Vagina (tissue), 2 donors: ENCODE measurements around the gene TRIP4. TPM values are rescaled to one million over a fixed set of nuclear protein-coding genes. Genes with fewer than 3 reads are reported as not detected.

Source experiments
- DNase-seq, 2 donors: peaks; one replicate each; pipeline ENCODE4 v3.0.0-alpha.2; 2017; ENCODE audit errors: extremely low spot score in 2 of 2
- H3K27ac ChIP-seq: fragments of 200-600 bp; sonication (generic); one replicate; pipeline ENCODE4 v1.5.1; 2019
- H3K27me3 ChIP-seq: fragments of 200-600 bp; sonication (generic); one replicate; pipeline ENCODE4 v1.5.1; 2019
- H3K36me3 ChIP-seq, 2 donors: fragments of 200-600 bp; sonication (generic); one replicate each; pipeline ENCODE4 v1.5.1; 2017 to 2019
- H3K4me1 ChIP-seq: fragments of 200-600 bp; sonication (generic); one replicate; pipeline ENCODE4 v1.5.1; 2019
- H3K4me3 ChIP-seq, 2 donors: fragments of 200-600 bp; sonication (generic); 1 replicate in 1 of 2; 2 replicates in 1 of 2; pipeline ENCODE4 v1.5.1; 2016 to 2019
- H3K9me3 ChIP-seq: fragments of 200-600 bp; sonication (generic); one replicate; pipeline ENCODE4 v1.5.1; 2019
- CTCF ChIP-seq, 3 experiments: fragments of 450-650 bp in 2 of 3; fragments of 200-600 bp in 1 of 3; sonication (generic) in 1 of 3; IDR thresholded peaks; one replicate each; pipeline ENCODE4 v1.5.1; 2017 to 2019; ENCODE audit warnings: antibody characterized with exemption in 3 of 3, mild to moderate bottlenecking in 2 of 3, moderate library complexity in 2 of 3
- POLR2A ChIP-seq, 2 donors: fragments of 450-650 bp; IDR thresholded peaks; one replicate each; pipeline ENCODE4 v1.6.1; 2017; ENCODE audit warnings: antibody characterized with exemption in 2 of 2, mild to moderate bottlenecking in 2 of 2, moderate library complexity in 2 of 2
- POLR2AphosphoS5 ChIP-seq, 2 donors: sonication (generic); formaldehyde crosslinking; IDR thresholded peaks; one replicate each; pipeline ENCODE4 v1.9.0; 2017; ENCODE audit warnings: antibody characterized with exemption in 2 of 2, mild to moderate bottlenecking in 2 of 2, low read depth in 1 of 2; ENCODE audit not compliant: insufficient read depth in 1 of 2
- intact Hi-C: fragments of 100-400 bp; cut with DNase I; formaldehyde crosslinking; loops from one replicate; pipeline ENCODE4 v1.15.1; 2023
- total RNA-seq: library from RNA; depleted of rRNA; stranded (reverse); fragments of >200 nt; gene quantifications from one replicate; pipeline ENCODE4 v1.2.3, GENCODE V29; 2016

Gene TRIP4
- total RNA-seq, 1 donor from 2014 or later = 22.3 TPM

GRCh38 chr15:64423970-64424369 lies 36.3 kb downstream of the TRIP4 start:
- intact Hi-C loops = no loop called here
- Histone ChIP-seq H3K4me3 (no peak overlapping the region), H3K27ac (no peak overlapping the region), H3K36me3 (peaks cover 0 to 50% of the 10 kb centered on the region in 2 donors), H3K4me1 (no peaks in the 10 kb centered on the region), H3K27me3 (no peaks in the 10 kb centered on the region), H3K9me3 (no peaks in the 10 kb centered on the region)
- no peak for DNase-seq
- TF ChIP-seq POLR2A (IDR thresholded peaks at IDR 0.05) (no peak), POLR2AphosphoS5 (IDR thresholded peaks at IDR 0.05; ENCODE audit: insufficient read depth in 1 of 2, low read depth in 1 of 2) (no peak), CTCF (IDR thresholded peaks at IDR 0.05) (no peak)

- no peaks in the 10 kb centered on the region for H3K27me3 ChIP-seq
These were observed 37.6 kb downstream of the TRIP4 start for GRCh38 chr15:64425221-64425620.

GRCh38 chr15:64426845-64427465 lies 39.3 kb downstream of the TRIP4 start:
- H3K4me3 ChIP-seq = no peak overlapping the region
- no peaks in the 10 kb centered on the region for H3K9me3 ChIP-seq
- DNase-seq = no peak
- peaks cover 0 to 34% of the 10 kb centered on the region in 2 donors for H3K36me3 ChIP-seq
- H3K27ac ChIP-seq = no peak overlapping the region
- H3K4me1 ChIP-seq = peaks cover 20% of the 10 kb centered on the region
- TF ChIP-seq POLR2A (IDR thresholded peaks at IDR 0.05) (no peak), POLR2AphosphoS5 (IDR thresholded peaks at IDR 0.05; ENCODE audit: insufficient read depth in 1 of 2, low read depth in 1 of 2) (no peak), CTCF (IDR thresholded peaks at IDR 0.05) (peak in 1 of 3 experiments; percentile 15)
- H3K27me3 ChIP-seq = no peaks in the 10 kb centered on the region
- intact Hi-C loops = no loop called here

More at GRCh38 chr15:64425221-64425620, 37.6 kb downstream of the TRIP4 start:
- TF ChIP-seq POLR2AphosphoS5 (IDR thresholded peaks at IDR 0.05; ENCODE audit: insufficient read depth in 1 of 2, low read depth in 1 of 2) = no peak
- TF ChIP-seq CTCF (IDR thresholded peaks at IDR 0.05) = no peak
- no peak for TF ChIP-seq POLR2A (IDR thresholded peaks at IDR 0.05)
- no peak for DNase-seq
- no peak overlapping the region for H3K27ac ChIP-seq
- intact Hi-C loops = no loop called here
- no peak overlapping the region for H3K4me3 ChIP-seq
- peaks cover 0 to 37% of the 10 kb centered on the region in 2 donors for H3K36me3 ChIP-seq
- H3K4me1 ChIP-seq = peaks cover 10% of the 10 kb centered on the region
- no peaks in the 10 kb centered on the region for H3K9me3 ChIP-seq

DNA sequence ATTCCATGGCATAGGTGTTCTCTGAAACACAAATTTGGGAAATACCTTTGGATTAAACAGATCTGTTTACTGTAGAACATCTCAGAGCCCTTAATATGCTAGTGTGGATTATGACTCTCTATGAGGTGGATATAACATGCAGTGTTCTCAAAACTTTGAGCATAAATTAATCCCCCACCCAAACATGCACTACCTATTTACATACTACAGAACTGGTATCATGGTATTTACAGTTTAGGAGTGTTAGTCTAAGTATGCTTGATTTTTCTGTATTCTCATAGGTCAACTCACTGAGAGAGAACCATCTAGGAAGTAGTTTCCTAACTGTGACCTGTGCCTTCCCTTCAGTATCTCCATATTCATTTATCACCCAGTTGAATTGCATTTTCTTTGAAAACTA lies 41.8 kb downstream of the TRIP4 start:
- intact Hi-C loops = no loop called here
- Histone ChIP-seq H3K9me3 (no peaks in the 10 kb centered on the region), H3K36me3 (peaks cover 0 to 24% of the 10 kb centered on the region in 2 donors), H3K4me3 (no peak overlapping the region), H3K4me1 (peaks cover 20% of the 10 kb centered on the region), H3K27ac (peak overlapping the region; percentile 59), H3K27me3 (no peaks in the 10 kb centered on the region)
- TF ChIP-seq POLR2A (IDR thresholded peaks at IDR 0.05) (no peak), CTCF (IDR thresholded peaks at IDR 0.05) (no peak), POLR2AphosphoS5 (IDR thresholded peaks at IDR 0.05; ENCODE audit: insufficient read depth in 1 of 2, low read depth in 1 of 2) (no peak)
- DNase-seq = no peak

GRCh38 chr15:64430000-64430735 lies 42.5 kb downstream of the TRIP4 start:
- peak in 1 of 2 donors; percentile 87 for DNase-seq
- Histone ChIP-seq H3K27ac (peak overlapping the region; percentile 59), H3K9me3 (no peaks in the 10 kb centered on the region), H3K36me3 (peaks cover 0 to 18% of the 10 kb centered on the region in 2 donors), H3K4me1 (peaks cover 20% of the 10 kb centered on the region), H3K27me3 (no peaks in the 10 kb centered on the region), H3K4me3 (no peak overlapping the region)
- TF ChIP-seq POLR2AphosphoS5 (IDR thresholded peaks at IDR 0.05; ENCODE audit: insufficient read depth in 1 of 2, low read depth in 1 of 2) = peak in 1 of 2 donors; percentile 67
- no peak for TF ChIP-seq POLR2A (IDR thresholded peaks at IDR 0.05)
- no peak for TF ChIP-seq CTCF (IDR thresholded peaks at IDR 0.05)
- intact Hi-C loops = loop anchor here (10.0 kb wide), 1 partner anchor 235 kb away; no protein-coding TSS in a partner anchor
